Measurements from ENCODE around the gene AGPAT2.

AGPAT2 gene

DNA sequence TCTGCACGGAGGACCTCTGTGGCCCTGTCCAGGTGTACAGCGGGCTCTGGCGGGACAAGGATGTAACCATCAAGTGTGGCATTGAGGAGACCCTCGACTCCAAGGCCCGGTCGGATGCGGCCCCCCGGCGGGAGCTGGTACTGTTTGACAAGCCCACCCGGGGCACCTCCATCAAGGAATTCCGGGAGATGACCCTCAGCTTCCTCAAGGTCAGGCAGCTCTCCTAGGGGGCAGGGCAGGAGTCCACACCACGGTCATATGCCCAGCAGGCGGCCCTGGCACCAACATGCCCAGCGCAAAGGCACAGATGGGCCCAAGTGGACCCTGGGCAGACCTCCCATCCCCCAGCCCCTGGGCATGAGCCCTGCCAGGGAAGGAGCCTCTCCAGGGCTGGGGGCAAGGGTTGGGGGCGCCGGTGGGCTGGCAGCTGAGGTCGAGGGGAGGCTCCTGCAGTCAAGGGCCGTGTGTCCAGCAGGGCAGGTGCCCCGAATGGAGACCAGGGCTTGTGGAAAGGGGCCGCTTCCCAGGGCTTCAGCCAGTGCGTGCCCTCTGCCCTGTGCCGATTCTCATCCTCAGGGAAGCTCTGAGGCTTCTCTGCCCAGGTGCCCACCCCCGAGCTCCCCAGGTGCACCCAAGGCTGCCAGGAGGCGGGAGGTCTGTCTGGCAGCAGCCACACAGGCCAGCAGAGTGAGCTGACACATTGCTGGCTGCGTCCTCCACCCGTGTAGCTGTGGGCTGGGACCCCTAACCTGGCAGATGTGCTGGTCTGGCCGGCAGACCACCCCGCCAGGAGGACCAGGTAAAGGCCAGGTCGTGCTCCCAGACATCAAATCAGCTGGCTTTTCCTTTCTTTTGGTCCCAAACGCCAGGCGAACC lies 35.1 kb upstream of the AGPAT2 start:
- Histone ChIP-seq H3K27ac (ENCODE audit: extremely low read depth, low read depth, low read length) (no peak overlapping the region), H3K4me1 (ENCODE audit: control insufficient read depth, insufficient read depth, low read length) (no peaks in the 10 kb centered on the region; the same call in 1 of the 2 replicates), H3K9me3 (ENCODE audit: control insufficient read depth, insufficient read depth, low read depth, low read length) (no peaks in the 10 kb centered on the region), H3K36me3 (ENCODE audit: control insufficient read depth in 2 of 2, insufficient read depth in 1 of 2, low read length in 2 of 2) (peaks cover 0 to 74% of the 10 kb centered on the region in 2 experiments; a peak in 2 of 3 replicates), H3K4me3 (ENCODE audit: low read depth, low read length) (no peak overlapping the region)
- CTCF ChIA-PET = interaction anchor here (0.6 to 1.6 kb wide), 2 partner anchors 28 to 36 kb away, joined by 3 to 4 read pairs; partner anchors contain the start of gene LCN8
- POLR2A ChIA-PET = interaction anchor here (3.8 kb wide), 1 partner anchor 9 kb away, joined by 25 read pairs; the partner anchor contains the start of gene DIPK1B
- TF ChIP-seq, protein P1, sequence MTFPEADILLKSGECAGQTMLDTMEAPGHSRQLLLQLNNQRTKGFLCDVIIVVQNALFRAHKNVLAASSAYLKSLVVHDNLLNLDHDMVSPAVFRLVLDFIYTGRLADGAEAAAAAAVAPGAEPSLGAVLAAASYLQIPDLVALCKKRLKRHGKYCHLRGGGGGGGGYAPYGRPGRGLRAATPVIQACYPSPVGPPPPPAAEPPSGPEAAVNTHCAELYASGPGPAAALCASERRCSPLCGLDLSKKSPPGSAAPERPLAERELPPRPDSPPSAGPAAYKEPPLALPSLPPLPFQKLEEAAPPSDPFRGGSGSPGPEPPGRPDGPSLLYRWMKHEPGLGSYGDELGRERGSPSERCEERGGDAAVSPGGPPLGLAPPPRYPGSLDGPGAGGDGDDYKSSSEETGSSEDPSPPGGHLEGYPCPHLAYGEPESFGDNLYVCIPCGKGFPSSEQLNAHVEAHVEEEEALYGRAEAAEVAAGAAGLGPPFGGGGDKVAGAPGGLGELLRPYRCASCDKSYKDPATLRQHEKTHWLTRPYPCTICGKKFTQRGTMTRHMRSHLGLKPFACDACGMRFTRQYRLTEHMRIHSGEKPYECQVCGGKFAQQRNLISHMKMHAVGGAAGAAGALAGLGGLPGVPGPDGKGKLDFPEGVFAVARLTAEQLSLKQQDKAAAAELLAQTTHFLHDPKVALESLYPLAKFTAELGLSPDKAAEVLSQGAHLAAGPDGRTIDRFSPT (tag by site-specific recombination; IDR thresholded peaks at IDR 0.05) = peak; percentile 81; the same call in 1 of the 2 replicates
- TF ChIP-seq ZBTB48 (tag by site-specific recombination; IDR thresholded peaks at IDR 0.05) (no peak), ZNF350 (tag by site-specific recombination; IDR thresholded peaks at IDR 0.05) (no peak), PRDM10 (tag by site-specific recombination; IDR thresholded peaks at IDR 0.05) (no peak), ZNF248 (tag by site-specific recombination; IDR thresholded peaks at IDR 0.05) (no peak), BCL11A (tag by site-specific recombination; IDR thresholded peaks at IDR 0.05; ENCODE audit: low read depth) (0 out of 2 replicates have a peak, but pooled peaks have one; percentile 10), ZNF23 (tag by site-specific recombination; IDR thresholded peaks at IDR 0.05; ENCODE audit: borderline replicate concordance) (no peak), SCRT1 (tag by site-specific recombination; IDR thresholded peaks at IDR 0.05; ENCODE audit: borderline replicate concordance) (no peak), BCL11B (tag by site-specific recombination; IDR thresholded peaks at IDR 0.05; ENCODE audit: low read depth) (peak; percentile 48; the same call in 1 of the 2 replicates), ZNF501 (tag by site-specific recombination; IDR thresholded peaks at IDR 0.05) (no peak), ZNF664 (tag by site-specific recombination; IDR thresholded peaks at IDR 0.05) (no peak)

DNA sequence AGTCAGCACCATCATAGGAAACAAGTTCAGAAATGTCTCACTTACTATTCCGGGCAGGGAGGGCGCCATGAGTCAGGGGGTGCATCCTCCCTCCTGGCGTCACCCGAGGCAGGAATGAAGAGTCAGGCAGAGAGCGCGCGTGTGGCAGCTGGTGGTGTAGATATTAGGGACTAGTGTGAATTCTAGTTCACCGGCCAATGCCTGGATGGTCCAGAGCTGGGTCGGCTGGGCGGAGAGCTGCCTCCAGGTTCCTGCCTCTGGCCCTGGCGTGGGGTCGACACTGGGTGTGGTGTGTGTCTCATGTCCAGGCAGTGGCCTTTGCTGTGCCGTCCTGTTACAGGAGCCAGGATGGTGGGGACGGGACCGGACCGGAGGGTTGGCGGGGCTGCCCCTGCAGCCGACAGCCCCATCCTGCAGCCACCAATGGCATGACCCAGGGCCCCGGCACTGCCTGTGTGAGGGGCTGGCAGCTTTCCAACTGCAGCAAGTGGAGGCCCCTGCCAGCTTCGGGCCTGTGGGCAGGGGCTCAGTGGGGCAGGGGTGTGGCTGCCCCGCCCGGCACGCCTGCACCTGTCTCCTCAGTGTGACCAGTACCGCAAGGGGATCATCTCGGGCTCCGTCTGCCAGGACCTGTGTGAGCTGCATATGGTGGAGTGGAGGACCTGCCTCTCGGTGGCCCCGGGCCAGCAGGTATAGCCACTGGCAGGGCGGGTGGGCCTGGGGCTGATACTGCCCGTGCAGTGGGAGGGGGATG lies 34.3 kb upstream of the AGPAT2 start:
- Histone ChIP-seq H3K4me3 (ENCODE audit: low read depth, low read length) (no peak overlapping the region), H3K9me3 (ENCODE audit: control insufficient read depth, insufficient read depth, low read depth, low read length) (no peaks in the 10 kb centered on the region), H3K36me3 (ENCODE audit: control insufficient read depth in 2 of 2, insufficient read depth in 1 of 2, low read length in 2 of 2) (peaks cover 0 to 70% of the 10 kb centered on the region in 2 experiments; a peak in 2 of 3 replicates), H3K4me1 (ENCODE audit: control insufficient read depth, insufficient read depth, low read length) (no peaks in the 10 kb centered on the region; the same call in 1 of the 2 replicates), H3K27ac (ENCODE audit: extremely low read depth, low read depth, low read length) (peak overlapping the region; percentile 46)
- POLR2A ChIA-PET = interaction anchor here (1.8 to 3.8 kb wide), 2 partner anchors 8 to 35 kb away, joined by 4 to 25 read pairs; partner anchors contain the start of genes AGPAT2 and DIPK1B
- CTCF ChIA-PET = interaction anchor here (1.6 kb wide), 1 partner anchor 37 kb away, joined by 4 read pairs; the partner anchor contains the start of gene LCN8
- TF ChIP-seq ZNF239 (tag by site-specific recombination; IDR thresholded peaks at IDR 0.05) = no peak
- 0 out of 2 replicates have a peak, but pooled peaks have one; percentile 12 for TF ChIP-seq GFI1B (tag by site-specific recombination; IDR thresholded peaks at IDR 0.05)
- no peak for TF ChIP-seq ZNF558 (tag by site-specific recombination; IDR thresholded peaks at IDR 0.05)
- TF ChIP-seq ZNF792 (tag by site-specific recombination; IDR thresholded peaks at IDR 0.05) = no peak
- no peak for TF ChIP-seq ZNF404 (tag by site-specific recombination; IDR thresholded peaks at IDR 0.05)
- TF ChIP-seq, protein P2, sequence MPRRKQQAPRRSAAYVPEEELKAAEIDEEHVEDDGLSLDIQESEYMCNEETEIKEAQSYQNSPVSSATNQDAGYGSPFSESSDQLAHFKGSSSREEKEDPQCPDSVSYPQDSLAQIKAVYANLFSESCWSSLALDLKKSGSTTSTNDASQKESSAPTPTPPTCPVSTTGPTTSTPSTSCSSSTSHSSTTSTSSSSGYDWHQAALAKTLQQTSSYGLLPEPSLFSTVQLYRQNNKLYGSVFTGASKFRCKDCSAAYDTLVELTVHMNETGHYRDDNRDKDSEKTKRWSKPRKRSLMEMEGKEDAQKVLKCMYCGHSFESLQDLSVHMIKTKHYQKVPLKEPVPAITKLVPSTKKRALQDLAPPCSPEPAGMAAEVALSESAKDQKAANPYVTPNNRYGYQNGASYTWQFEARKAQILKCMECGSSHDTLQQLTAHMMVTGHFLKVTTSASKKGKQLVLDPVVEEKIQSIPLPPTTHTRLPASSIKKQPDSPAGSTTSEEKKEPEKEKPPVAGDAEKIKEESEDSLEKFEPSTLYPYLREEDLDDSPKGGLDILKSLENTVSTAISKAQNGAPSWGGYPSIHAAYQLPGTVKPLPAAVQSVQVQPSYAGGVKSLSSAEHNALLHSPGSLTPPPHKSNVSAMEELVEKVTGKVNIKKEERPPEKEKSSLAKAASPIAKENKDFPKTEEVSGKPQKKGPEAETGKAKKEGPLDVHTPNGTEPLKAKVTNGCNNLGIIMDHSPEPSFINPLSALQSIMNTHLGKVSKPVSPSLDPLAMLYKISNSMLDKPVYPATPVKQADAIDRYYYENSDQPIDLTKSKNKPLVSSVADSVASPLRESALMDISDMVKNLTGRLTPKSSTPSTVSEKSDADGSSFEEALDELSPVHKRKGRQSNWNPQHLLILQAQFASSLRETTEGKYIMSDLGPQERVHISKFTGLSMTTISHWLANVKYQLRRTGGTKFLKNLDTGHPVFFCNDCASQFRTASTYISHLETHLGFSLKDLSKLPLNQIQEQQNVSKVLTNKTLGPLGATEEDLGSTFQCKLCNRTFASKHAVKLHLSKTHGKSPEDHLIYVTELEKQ (tag by site-specific recombination; IDR thresholded peaks at IDR 0.05; ENCODE audit: borderline replicate concordance) = no peak
- TF ChIP-seq ZNF138 (tag by site-specific recombination; IDR thresholded peaks at IDR 0.05; ENCODE audit: borderline replicate concordance) = no peak
- peak; percentile 87 for TF ChIP-seq KLF8 (tag by site-specific recombination; IDR thresholded peaks at IDR 0.05)
- TF ChIP-seq BCL11A (tag by site-specific recombination; IDR thresholded peaks at IDR 0.05; ENCODE audit: low read depth) = peak; percentile 66
- no peak for TF ChIP-seq ZNF629 (tag by site-specific recombination; IDR thresholded peaks at IDR 0.05)
- TF ChIP-seq ZNF624 (tag by site-specific recombination; IDR thresholded peaks at IDR 0.05) = no peak
